ENCODE data around the gene PCDHA3.
"Not testable (repeated sequence)": the region's sequence is repeated elsewhere in the genome, so short reads cannot be mapped to it uniquely, and the experiment has no call there.

DNA sequence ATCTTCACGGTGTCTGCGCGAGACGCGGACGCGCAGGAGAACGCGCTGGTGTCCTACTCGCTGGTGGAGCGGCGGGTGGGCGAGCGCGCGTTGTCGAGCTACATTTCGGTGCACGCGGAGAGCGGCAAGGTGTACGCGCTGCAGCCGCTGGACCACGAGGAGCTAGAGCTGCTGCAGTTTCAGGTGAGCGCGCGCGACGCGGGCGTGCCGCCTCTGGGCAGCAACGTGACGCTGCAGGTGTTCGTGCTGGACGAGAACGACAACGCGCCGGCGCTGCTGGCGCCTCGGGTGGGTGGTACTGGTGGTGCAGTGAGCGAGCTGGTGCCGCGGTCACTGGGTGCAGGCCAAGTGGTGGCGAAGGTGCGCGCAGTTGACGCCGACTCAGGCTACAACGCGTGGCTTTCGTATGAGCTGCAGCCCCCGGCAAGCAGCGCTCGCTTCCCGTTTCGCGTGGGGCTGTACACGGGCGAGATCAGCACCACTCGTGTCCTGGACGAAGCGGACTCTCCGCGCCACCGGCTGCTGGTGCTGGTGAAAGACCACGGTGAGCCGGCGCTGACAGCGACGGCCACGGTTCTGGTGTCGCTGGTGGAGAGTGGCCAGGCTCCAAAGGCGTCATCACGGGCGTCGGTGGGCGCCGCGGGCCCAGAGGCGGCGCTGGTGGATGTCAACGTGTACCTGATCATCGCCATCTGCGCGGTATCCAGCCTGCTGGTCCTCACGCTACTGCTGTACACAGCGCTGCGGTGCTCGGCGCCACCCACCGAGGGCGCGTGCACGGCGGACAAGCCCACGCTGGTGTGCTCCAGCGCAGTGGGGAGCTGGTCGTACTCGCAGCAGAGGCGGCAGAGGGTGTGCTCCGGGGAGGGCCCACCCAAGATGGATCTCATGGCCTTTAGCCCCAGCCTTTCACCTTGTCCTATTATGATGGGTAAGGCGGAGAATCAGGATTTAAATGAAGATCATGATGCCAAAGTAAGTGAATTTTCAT, 28.9 kb downstream of the PCDHA3 start:
- TF ChIP-seq POLR2A (IDR thresholded peaks at IDR 0.05; ENCODE audit: extremely low read depth, insufficient read length): not testable (repeated sequence)
- TF ChIP-seq, protein P1, sequence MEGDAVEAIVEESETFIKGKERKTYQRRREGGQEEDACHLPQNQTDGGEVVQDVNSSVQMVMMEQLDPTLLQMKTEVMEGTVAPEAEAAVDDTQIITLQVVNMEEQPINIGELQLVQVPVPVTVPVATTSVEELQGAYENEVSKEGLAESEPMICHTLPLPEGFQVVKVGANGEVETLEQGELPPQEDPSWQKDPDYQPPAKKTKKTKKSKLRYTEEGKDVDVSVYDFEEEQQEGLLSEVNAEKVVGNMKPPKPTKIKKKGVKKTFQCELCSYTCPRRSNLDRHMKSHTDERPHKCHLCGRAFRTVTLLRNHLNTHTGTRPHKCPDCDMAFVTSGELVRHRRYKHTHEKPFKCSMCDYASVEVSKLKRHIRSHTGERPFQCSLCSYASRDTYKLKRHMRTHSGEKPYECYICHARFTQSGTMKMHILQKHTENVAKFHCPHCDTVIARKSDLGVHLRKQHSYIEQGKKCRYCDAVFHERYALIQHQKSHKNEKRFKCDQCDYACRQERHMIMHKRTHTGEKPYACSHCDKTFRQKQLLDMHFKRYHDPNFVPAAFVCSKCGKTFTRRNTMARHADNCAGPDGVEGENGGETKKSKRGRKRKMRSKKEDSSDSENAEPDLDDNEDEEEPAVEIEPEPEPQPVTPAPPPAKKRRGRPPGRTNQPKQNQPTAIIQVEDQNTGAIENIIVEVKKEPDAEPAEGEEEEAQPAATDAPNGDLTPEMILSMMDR (IDR thresholded peaks at IDR 0.05; ENCODE audit: low read depth, low read length): not testable (repeated sequence)
